HepG2 (cell line): Measurements from ENCODE around the gene CNMD. TPM values are rescaled to one million over a fixed set of nuclear protein-coding genes. Genes with fewer than 3 reads are reported as not detected.
A peak's percentile ranks its signal among the peaks of the same experiment; 100 is the strongest.

Experiments
- ATAC-seq: fragments of 200-7000 bp; cut with Tn5 transposase; 3 replicates; pipeline ENCODE4 v1.9.1; 2020; ENCODE audit warnings: mild to moderate bottlenecking, moderate library complexity
- BruUV-seq: library from RNA; stranded (reverse); fragments of 400-500 nt; replicated peaks from 2 replicates; lab custom pipeline; 2021; lab: Mats Ljungman, UMichigan
- CTCF ChIA-PET: fragments of 300-600 bp; formaldehyde crosslinking; extraction: SDS; loops from one replicate; lab custom pipeline; 2021; ENCODE audit warnings: low total read pairs, inconsistent platforms, low intra/inter-chr PET ratio; lab: Yijun Ruan, JAX
- POLR2A ChIA-PET: fragments of 350-600 bp; sonication (Branson Sonifier 250); formaldehyde crosslinking; loops from one replicate; lab custom pipeline; 2020; ENCODE audit warnings: antibody characterized with exemption, inconsistent platforms; lab: Yijun Ruan, JAX
- DNase-seq: peaks from one replicate; pipeline ENCODE4 v3.0.0-alpha.2; 2015; ENCODE audit warnings: low spot score
- FAIRE-seq: peaks from 3 replicates; lab custom pipeline; 2011; peaks lifted over from hg19 to GRCh38; lab: Jason Lieb, UNC
- H2AFZ ChIP-seq: one replicate; pipeline ENCODE4 v1.6.1; 2011; ENCODE audit warnings: low read length, inconsistent platforms
- H3K27ac ChIP-seq: fragments of 300-600 bp; 3 replicates; pipeline ENCODE4 v1.8.0; 2011; ENCODE audit warnings: mixed run types, mild to moderate bottlenecking, mixed read lengths, low read length, inconsistent platforms; ENCODE audit not compliant: insufficient read depth; ENCODE audit errors: extremely low read length
- H3K27me3 ChIP-seq, 2 experiments: fragments of 200-600 bp in 1 of 2; 2 replicates in 1 of 2; 3 replicates in 1 of 2; pipeline versions ENCODE4 v1.6.0 to v1.8.0; 2011; ENCODE audit warnings: low read length in 2 of 2, mild to moderate bottlenecking in 2 of 2, moderate library complexity in 2 of 2, inconsistent platforms in 1 of 2; ENCODE audit not compliant: insufficient read depth in 2 of 2, control insufficient read depth in 1 of 2
- H3K36me3 ChIP-seq, 2 experiments: fragments of 200-600 bp in 1 of 2; replicated peaks in 1 of 2; 2 replicates in 1 of 2; 3 replicates in 1 of 2; pipeline versions ENCODE4 v1.5.1 to v1.8.0; 2011; ENCODE audit warnings: low read length in 2 of 2, inconsistent platforms in 1 of 2; ENCODE audit not compliant: insufficient read depth in 2 of 2, control insufficient read depth in 1 of 2
- H3K4me1 ChIP-seq: 2 replicates; pipeline ENCODE4 v1.5.1; 2012; ENCODE audit warnings: low read length, inconsistent platforms; ENCODE audit not compliant: insufficient read depth
- H3K4me2 ChIP-seq: 2 replicates; pipeline ENCODE4 v1.6.0; 2011; ENCODE audit warnings: low read depth, low read length, inconsistent platforms
- H3K4me3 ChIP-seq, 3 experiments: fragments of 200-600 bp in 1 of 3; sonication (generic), shearing (Covaris generic) in 1 of 3; replicated peaks in 1 of 3; 2 replicates each; pipeline ENCODE4 v1.5.1; 2011 to 2016; ENCODE audit warnings: low read length in 3 of 3, inconsistent platforms in 2 of 3, low read depth in 2 of 3, mild to moderate bottlenecking in 2 of 3, control low read depth in 1 of 3, mixed read lengths in 1 of 3; ENCODE audit not compliant: insufficient read depth in 1 of 3
- H3K79me2 ChIP-seq: one replicate; pipeline ENCODE4 v1.6.1; 2011; ENCODE audit warnings: low read length, inconsistent platforms; ENCODE audit not compliant: insufficient read depth
- H3K9ac ChIP-seq: 2 replicates; pipeline ENCODE4 v1.6.0; 2011; ENCODE audit warnings: mild to moderate bottlenecking, low read depth, low read length, inconsistent platforms; ENCODE audit not compliant: insufficient read depth
- H3K9me3 ChIP-seq: 2 replicates; pipeline ENCODE4 v1.5.1; 2012; ENCODE audit warnings: mild to moderate bottlenecking, low read length
- H4K20me1 ChIP-seq: 2 replicates; pipeline ENCODE4 v1.6.0; 2011; ENCODE audit warnings: inconsistent platforms, mild to moderate bottlenecking, low read length, moderate library complexity; ENCODE audit not compliant: insufficient read depth
- ATRX ChIP-seq: sonication (generic); formaldehyde crosslinking; IDR thresholded peaks from 2 replicates; pipeline ENCODE4 v1.4.0; 2020; ENCODE audit warnings: missing genetic modification reagents, borderline replicate concordance
- BCL3 ChIP-seq: sonication (generic); formaldehyde crosslinking; IDR thresholded peaks from 2 replicates; pipeline ENCODE4 v1.5.1; 2020; ENCODE audit warnings: mild to moderate bottlenecking, missing genetic modification reagents, moderate library complexity
- MAFF ChIP-seq: IDR thresholded peaks from 2 replicates; pipeline ENCODE4 v1.6.1; 2011; ENCODE audit warnings: low read depth, low read length, improper control_type of control experiment
- MAFK ChIP-seq, 2 experiments: IDR thresholded peaks in 1 of 2; conservative IDR thresholded peaks in 1 of 2; 2 replicates each; pipeline ENCODE4 v1.6.1; 2011; ENCODE audit warnings: improper control_type of control experiment in 2 of 2, low read length in 2 of 2
- MEIS2 ChIP-seq: sonication (generic); formaldehyde crosslinking; IDR thresholded peaks from 2 replicates; pipeline ENCODE4 v1.9.0; 2021; ENCODE audit warnings: mild to moderate bottlenecking, missing genetic modification reagents
- NFIC ChIP-seq: IDR thresholded peaks from 2 replicates; pipeline ENCODE4 v1.6.1; 2012; ENCODE audit warnings: mild to moderate bottlenecking, low read length, inconsistent platforms
- PATZ1 ChIP-seq: sonication (generic); formaldehyde crosslinking; IDR thresholded peaks from 2 replicates; pipeline ENCODE4 v1.4.0; 2020; ENCODE audit warnings: missing genetic modification reagents
- WGBS: methylation state at CpG from one replicate; pipeline ENCODE4 v1.1.6; 2017; ENCODE audit warnings: low lambda C conversion rate; 5-methylcytosine and 5-hydroxymethylcytosine counted together
- in situ Hi-C: cut with HindIII; loops from 2 replicates; pipeline ENCODE4 v1.10.0; 2017; ENCODE audit warnings: low pct_unique_long_range_greater_than_20kb; ENCODE audit not compliant: extremely low pct_ligation_motif_present
- intact Hi-C: fragments of 100-400 bp; cut with micrococcal nuclease; formaldehyde crosslinking; loops from one replicate; pipeline ENCODE4 v1.10.0; 2022; ENCODE audit not compliant: unreplicated experiment
- polyA plus RNA-seq, 8 experiments: library from polyadenylated mRNA; depleted of rRNA in 3 of 8; stranded (reverse) in 7 of 8; unstranded in 1 of 8; fragments of >200 nt; fragmentation: Illumina TruSeq in 4 of 8; extraction: Trizol in 4 of 8; gene quantifications; 2 replicates each; pipeline versions ENCODE4 v1.2.1 to v1.2.3, GENCODE V29; 2011 to 2016; ENCODE audit warnings: low read depth in 4 of 8, missing spikeins in 1 of 8, mixed read lengths in 1 of 8; ENCODE audit not compliant: insufficient read depth in 1 of 8
- total RNA-seq, 5 experiments: library from RNA; depleted of rRNA; stranded (reverse); fragments of >200 nt; fragmentation: Illumina TruSeq; extraction: Trizol; gene quantifications; 2 replicates each; pipeline ENCODE4 v1.2.3, GENCODE V29; 2016; ENCODE audit warnings: low read depth in 1 of 5

The CNMD gene
- total and polyA plus RNA-seq, 2 of the 13 experiments (the other 11 are each of a cell fraction or from before 2014, with no cell fraction given) = not detected

GRCh38 chr13:52664272-52664671, 75.3 kb downstream of the CNMD start:
- POLR2A ChIA-PET = interaction anchor here (2.2 kb wide), 1 partner anchor 11 kb away, joined by 13 read pairs; the partner anchor contains the start of gene SUGT1
- CTCF ChIA-PET = no interaction called here
- Histone ChIP-seq H3K79me2 (no peaks in the 10 kb centered on the region), H3K27ac (no peak overlapping the region), H3K27me3 (no peaks in the 10 kb centered on the region), H3K4me3 (no peak overlapping the region), H4K20me1 (no peaks in the 10 kb centered on the region), H2AFZ (no peak overlapping the region), H3K36me3 (peaks cover 4 to 66% of the 10 kb centered on the region in 2 experiments; a peak in 4 of 5 replicates), H3K4me1 (no peaks in the 10 kb centered on the region), H3K9me3 (no peaks in the 10 kb centered on the region), H3K4me2 (no peak overlapping the region), H3K9ac (no peak overlapping the region)
- TF ChIP-seq BCL3 (CRISPR knock-in tag) (no peak), MAFK (conservative IDR thresholded peaks at IDR 0.05 in 1 of 2, IDR thresholded peaks at IDR 0.05 in 1 of 2; ENCODE audit: low read length in 2 of 2) (peak; percentile 76 to 91; a peak in 3 of 4 replicates), MAFF (peak; percentile 83)
- intact Hi-C loops = no loop called here
- 96% methylated on average over 4 of the region's 4 CpGs for WGBS
- no peak for FAIRE-seq
- in situ Hi-C loops = no loop called here
- BruUV-seq = no TSS peak
- no peak for ATAC-seq
- DNase-seq = no peak

GRCh38 chr13:52659340-52659739, 80.3 kb downstream of the CNMD start:
- H3K9ac ChIP-seq = no peak overlapping the region
- peaks cover 25% of the 10 kb centered on the region for H3K4me1 ChIP-seq
- POLR2A ChIA-PET = no interaction called here
- ATAC-seq (no peak), DNase-seq (no peak), FAIRE-seq (no peak)
- no peaks in the 10 kb centered on the region for H3K9me3 ChIP-seq
- CTCF ChIA-PET = no interaction called here
- TF ChIP-seq MEIS2 (CRISPR knock-in tag) (no peak), PATZ1 (no peak), NFIC (no peak), ATRX (no peak)
- intact Hi-C loops = loop anchor here (10.0 kb wide), 1 partner anchor 205 kb away; the partner anchor contains the start of genes CKAP2 and VPS36
- no TSS peak for BruUV-seq
- H4K20me1 ChIP-seq = no peaks in the 10 kb centered on the region
- H3K27ac ChIP-seq = no peak overlapping the region
- no peak overlapping the region for H3K4me3 ChIP-seq
- no peak overlapping the region for H3K4me2 ChIP-seq
- peaks cover 30% of the 10 kb centered on the region for H3K79me2 ChIP-seq
- H2AFZ ChIP-seq = no peak overlapping the region
- H3K27me3 ChIP-seq = no peaks in the 10 kb centered on the region
- H3K36me3 ChIP-seq = peaks cover 4 to 35% of the 10 kb centered on the region in 2 experiments; a peak in 3 of 5 replicates
- WGBS = 96% methylated on average over 2 of the region's 2 CpGs
- in situ Hi-C loops = loop anchor here (10.0 kb wide), 1 partner anchor 65 kb away; no protein-coding TSS in a partner anchor
